GM12878 (cell line): ENCODE measurements around the gene RNPEP. TPM values are rescaled to one million over a fixed set of nuclear protein-coding genes. Genes with fewer than 3 reads are reported as not detected.

Experiments used
- ATAC-seq: fragments of 200-7000 bp; cut with Tn5 transposase; 3 replicates; pipeline ENCODE4 v1.9.1; 2020; ENCODE audit warnings: mild to moderate bottlenecking, moderate library complexity
- BruUV-seq: library from RNA; stranded (reverse); fragments of 400-500 nt; replicated peaks from 2 replicates; lab custom pipeline; 2021; lab: Mats Ljungman, UMichigan
- CTCF ChIA-PET: fragments of 300-600 bp; sonication (Branson Sonifier 250); formaldehyde crosslinking; extraction: SDS; loops from one replicate; lab custom pipeline; 2021; ENCODE audit warnings: inconsistent platforms; lab: Yijun Ruan, JAX
- POLR2A ChIA-PET: fragments of 350-600 bp; formaldehyde crosslinking; extraction: SDS; loops from one replicate; lab custom pipeline; 2021; ENCODE audit warnings: inconsistent platforms; lab: Charles Lee
- RAD21 ChIA-PET: fragments of 300-600 bp; sonication (Branson Sonifier 250); formaldehyde crosslinking; loops from one replicate; lab custom pipeline; 2023; ENCODE audit warnings: antibody characterized with exemption; ENCODE audit not compliant: unreplicated experiment; lab: Charles Lee
- SMC1A ChIA-PET: fragments of 300-600 bp; sonication (Branson Sonifier 250); formaldehyde crosslinking; loops from one replicate; lab custom pipeline; 2023; ENCODE audit not compliant: unreplicated experiment, uncharacterized antibody; lab: Charles Lee
- DNase-seq: peaks from one replicate; pipeline ENCODE4 v3.0.0-alpha.2; 2011; ENCODE audit warnings: low read depth, low spot score
- FAIRE-seq: peaks from 3 replicates; lab custom pipeline; 2011; peaks lifted over from hg19 to GRCh38; lab: Jason Lieb, UNC
- H2AFZ ChIP-seq: 2 replicates; pipeline ENCODE4 v1.6.0; 2011; ENCODE audit warnings: low read depth, low read length, control low read depth; ENCODE audit not compliant: control insufficient read depth
- H3K27ac ChIP-seq: 2 replicates; pipeline ENCODE4 v1.5.1; 2011; ENCODE audit warnings: control low read depth; ENCODE audit not compliant: control insufficient read depth, insufficient read depth
- H3K27me3 ChIP-seq, 2 experiments: replicated peaks in 1 of 2; 2 replicates each; pipeline versions ENCODE4 v1.6.0 to v1.6.1; 2011; ENCODE audit warnings: low read length in 1 of 2; ENCODE audit not compliant: control insufficient read depth in 2 of 2, insufficient read depth in 2 of 2
- H3K36me3 ChIP-seq, 2 experiments: 2 replicates each; pipeline ENCODE4 v1.5.1; 2011; ENCODE audit warnings: low read length in 1 of 2; ENCODE audit not compliant: control insufficient read depth in 2 of 2, insufficient read depth in 2 of 2
- H3K4me1 ChIP-seq: 2 replicates; pipeline ENCODE4 v1.6.1; 2011; ENCODE audit warnings: mild to moderate bottlenecking, low read length, moderate library complexity, mixed read lengths; ENCODE audit not compliant: control insufficient read depth, insufficient read depth
- H3K4me2 ChIP-seq: 2 replicates; pipeline ENCODE4 v1.6.0; 2011; ENCODE audit warnings: control low read depth; ENCODE audit not compliant: control insufficient read depth, insufficient read depth
- H3K4me3 ChIP-seq: fragments of 200-600 bp; sonication (generic); 2 replicates; pipeline ENCODE4 v1.5.1; 2016
- H3K79me2 ChIP-seq: 2 replicates; pipeline ENCODE4 v1.6.0; 2011; ENCODE audit warnings: low read length; ENCODE audit not compliant: control insufficient read depth, insufficient read depth
- H3K9ac ChIP-seq: 2 replicates; pipeline ENCODE4 v1.8.0; 2011; ENCODE audit warnings: low read length, control low read depth, mixed read lengths; ENCODE audit not compliant: control insufficient read depth, insufficient read depth
- H3K9me3 ChIP-seq: replicated peaks from 3 replicates; pipeline ENCODE4 v1.5.1; 2011; ENCODE audit warnings: mild to moderate bottlenecking, low read length; ENCODE audit not compliant: control insufficient read depth, insufficient read depth
- H4K20me1 ChIP-seq: 2 replicates; pipeline ENCODE4 v1.6.0; 2011; ENCODE audit not compliant: control insufficient read depth, insufficient read depth
- ASH2L ChIP-seq: fragments of 300-600, 200-600 bp; sonication (generic); IDR thresholded peaks from 2 replicates; pipeline ENCODE4 v1.6.1; 2017; ENCODE audit warnings: low read depth, mild to moderate bottlenecking, borderline replicate concordance
- BCL11A ChIP-seq: IDR thresholded peaks from 2 replicates; pipeline ENCODE4 v1.6.1; 2011; ENCODE audit warnings: low read depth, low read length
- BRCA1 ChIP-seq: IDR thresholded peaks from 2 replicates; pipeline ENCODE4 v1.6.1; 2011; ENCODE audit warnings: low read depth, low read length, improper control_type of control experiment
- MEF2B ChIP-seq: fragments of 450-650 bp; IDR thresholded peaks from 2 replicates; pipeline ENCODE4 v1.6.1; 2018; ENCODE audit warnings: mild to moderate bottlenecking, moderate library complexity; ENCODE audit not compliant: partially characterized antibody, poor library complexity, severe bottlenecking
- NR2C2 ChIP-seq: IDR thresholded peaks from 2 replicates; pipeline ENCODE4 v1.6.1; 2011; ENCODE audit warnings: borderline replicate concordance, low read depth; ENCODE audit not compliant: control insufficient read depth, insufficient read length
- PML ChIP-seq: IDR thresholded peaks from 2 replicates; pipeline ENCODE4 v1.6.1; 2012; ENCODE audit warnings: low read length, inconsistent platforms
- WGBS: methylation state at CpG from one replicate; pipeline ENCODE4 v1.1.6; 2016; ENCODE audit warnings: low lambda C conversion rate; ENCODE audit not compliant: insufficient replicate concordance, insufficient coverage; ENCODE audit errors: missing lambda C conversion rate; 5-methylcytosine and 5-hydroxymethylcytosine counted together
- in situ Hi-C: fragments of 300-500 bp; cut with MboI; formaldehyde crosslinking; loops from 9 replicates; pipeline ENCODE4 v1.14.3; 2018; ENCODE audit warnings: mixed read lengths
- intact Hi-C: fragments of 100-400 bp; cut with micrococcal nuclease; formaldehyde crosslinking; loops from one replicate; pipeline ENCODE4 v1.14.2; 2022; ENCODE audit not compliant: unreplicated experiment
- polyA plus RNA-seq, 11 experiments: library from polyadenylated mRNA; depleted of rRNA in 4 of 11; unstranded in 6 of 11; stranded (reverse) in 5 of 11; fragments of >200 nt; fragmentation: Nextera tagmentation in 4 of 11; fragmentation: Illumina TruSeq in 1 of 11; extraction: Ambion mirVana in 4 of 11; extraction: Trizol in 1 of 11; gene quantifications; 1 replicate in 1 of 11; 2 replicates in 10 of 11; pipeline versions ENCODE4 v1.2.1 to v1.2.3, GENCODE V29; 2011 to 2016; ENCODE audit warnings: inconsistent platforms in 2 of 11, missing spikeins in 2 of 11, low read depth in 1 of 11
- total RNA-seq, 4 experiments: library from RNA; depleted of rRNA in 3 of 4; stranded (reverse); fragments of >200 nt in 3 of 4; fragmentation: Illumina TruSeq in 1 of 4; extraction: Trizol in 1 of 4; gene quantifications; 2 replicates each; pipeline versions ENCODE4 v1.2.1 to v1.2.3, GENCODE V29; 2013 to 2021
- TF ChIP-seq, protein P1 (sequence below): fragments of 450-650 bp; IDR thresholded peaks from 2 replicates; pipeline ENCODE4 v1.6.1; 2018; ENCODE audit warnings: mild to moderate bottlenecking, low read depth, moderate library complexity; ENCODE audit not compliant: partially characterized antibody
- TF ChIP-seq, protein P2 (sequence below): fragments of 450-650 bp; IDR thresholded peaks from 2 replicates; pipeline ENCODE4 v1.6.1; 2017; ENCODE audit warnings: mild to moderate bottlenecking, low read depth, inconsistent platforms; ENCODE audit not compliant: poor library complexity, severe bottlenecking
- TF ChIP-seq, protein P3 (sequence below): fragments of 450-650 bp; IDR thresholded peaks from 2 replicates; pipeline ENCODE4 v1.6.1; 2018; ENCODE audit warnings: borderline replicate concordance, mild to moderate bottlenecking; ENCODE audit not compliant: partially characterized antibody

The RNPEP gene
- total and polyA plus RNA-seq, 10 of the 15 experiments (the other 5 are each of a cell fraction or from before 2014, with no cell fraction given), result 18.3 to 68.2 (median 44.6) TPM

DNA sequence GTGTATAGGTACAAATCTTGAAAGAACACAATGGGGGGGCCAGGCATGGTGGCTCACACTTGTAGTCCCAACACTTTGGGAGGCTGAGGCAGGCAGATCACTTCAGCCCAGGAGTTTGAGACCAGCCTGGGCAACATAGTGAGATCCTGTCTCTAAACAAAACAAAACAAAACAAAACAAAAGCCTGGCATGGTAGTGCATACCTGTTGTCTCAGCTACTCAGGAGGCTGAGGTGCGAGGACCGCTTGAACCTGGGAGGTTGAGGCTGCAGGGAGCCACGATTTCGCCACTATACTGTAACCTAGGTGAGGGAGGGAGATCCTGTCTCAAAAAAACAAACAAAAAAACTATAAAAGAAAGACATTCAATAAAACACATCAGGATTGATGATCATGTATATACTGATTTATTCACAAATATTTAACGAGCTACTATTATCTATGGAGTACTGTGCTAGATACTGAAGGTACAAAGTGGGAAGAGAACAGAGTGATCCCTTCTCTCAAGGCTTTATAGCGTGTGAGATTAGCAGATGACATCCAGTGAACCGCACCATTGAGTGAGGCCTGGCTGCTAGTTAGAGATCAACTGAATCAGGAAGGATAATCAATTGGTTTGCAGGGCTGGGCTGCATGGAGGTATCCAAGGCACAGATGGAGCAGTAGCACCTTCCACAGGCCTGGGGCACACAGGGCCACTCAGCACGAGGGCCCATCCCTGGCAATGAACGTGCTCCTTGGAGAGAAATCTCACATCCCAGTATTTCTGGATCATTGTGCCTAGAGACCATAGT, 54.3 kb downstream of the RNPEP start (continued):
- TF ChIP-seq, protein P1, sequence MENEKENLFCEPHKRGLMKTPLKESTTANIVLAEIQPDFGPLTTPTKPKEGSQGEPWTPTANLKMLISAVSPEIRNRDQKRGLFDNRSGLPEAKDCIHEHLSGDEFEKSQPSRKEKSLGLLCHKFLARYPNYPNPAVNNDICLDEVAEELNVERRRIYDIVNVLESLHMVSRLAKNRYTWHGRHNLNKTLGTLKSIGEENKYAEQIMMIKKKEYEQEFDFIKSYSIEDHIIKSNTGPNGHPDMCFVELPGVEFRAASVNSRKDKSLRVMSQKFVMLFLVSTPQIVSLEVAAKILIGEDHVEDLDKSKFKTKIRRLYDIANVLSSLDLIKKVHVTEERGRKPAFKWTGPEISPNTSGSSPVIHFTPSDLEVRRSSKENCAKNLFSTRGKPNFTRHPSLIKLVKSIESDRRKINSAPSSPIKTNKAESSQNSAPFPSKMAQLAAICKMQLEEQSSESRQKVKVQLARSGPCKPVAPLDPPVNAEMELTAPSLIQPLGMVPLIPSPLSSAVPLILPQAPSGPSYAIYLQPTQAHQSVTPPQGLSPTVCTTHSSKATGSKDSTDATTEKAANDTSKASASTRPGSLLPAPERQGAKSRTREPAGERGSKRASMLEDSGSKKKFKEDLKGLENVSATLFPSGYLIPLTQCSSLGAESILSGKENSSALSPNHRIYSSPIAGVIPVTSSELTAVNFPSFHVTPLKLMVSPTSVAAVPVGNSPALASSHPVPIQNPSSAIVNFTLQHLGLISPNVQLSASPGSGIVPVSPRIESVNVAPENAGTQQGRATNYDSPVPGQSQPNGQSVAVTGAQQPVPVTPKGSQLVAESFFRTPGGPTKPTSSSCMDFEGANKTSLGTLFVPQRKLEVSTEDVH, result no peak
- TF ChIP-seq NR2C2 (no peak), PML (no peak), BRCA1 (no peak)

DNA sequence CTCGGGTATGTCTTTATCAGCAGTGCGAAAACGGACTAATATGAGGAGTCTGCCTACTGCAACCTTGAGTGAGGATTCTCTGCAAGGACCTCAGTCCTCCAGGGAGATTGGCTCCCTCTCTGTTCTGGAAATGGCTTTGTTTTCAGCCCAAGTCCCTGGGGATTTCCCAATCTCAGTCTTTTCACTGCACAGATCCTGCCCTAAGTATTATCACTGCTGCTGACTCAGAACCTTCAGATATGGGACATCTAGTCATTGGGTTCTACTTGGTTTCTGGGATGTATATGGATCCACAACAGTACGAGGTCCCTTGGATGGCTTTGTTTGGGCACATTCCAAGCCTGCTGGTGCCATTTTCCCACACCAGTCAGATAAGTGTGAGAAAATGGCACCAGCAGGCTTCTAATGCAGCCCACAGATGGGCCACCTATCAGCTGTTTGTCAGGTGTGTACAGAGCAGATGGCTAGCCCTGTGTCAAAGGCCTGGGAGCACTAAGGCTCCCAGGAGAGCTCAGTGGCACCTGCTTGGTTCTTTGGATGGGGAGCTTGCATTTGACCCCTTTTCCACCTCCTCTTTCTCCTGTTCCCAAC, 55.4 kb downstream of the RNPEP start:
- ChIA-PET SMC1A (interaction anchor here (1.3 kb wide), 1 partner anchor 142 kb away, joined by 3 read pairs; no protein-coding TSS in a partner anchor), RAD21 (interaction anchor here (1.1 kb wide), 1 partner anchor 11 kb away, joined by 3 read pairs; no protein-coding TSS in a partner anchor), POLR2A (no interaction called here), CTCF (interaction anchor here (0.9 to 1.2 kb wide), 2 partner anchors 27 to 81 kb away, joined by 3 to 4 read pairs; partner anchors contain the start of gene ELF3)
- no peak overlapping the region for H3K9ac ChIP-seq
- in situ Hi-C loops (no loop called here), intact Hi-C loops (no loop called here)
- TF ChIP-seq, protein P2, sequence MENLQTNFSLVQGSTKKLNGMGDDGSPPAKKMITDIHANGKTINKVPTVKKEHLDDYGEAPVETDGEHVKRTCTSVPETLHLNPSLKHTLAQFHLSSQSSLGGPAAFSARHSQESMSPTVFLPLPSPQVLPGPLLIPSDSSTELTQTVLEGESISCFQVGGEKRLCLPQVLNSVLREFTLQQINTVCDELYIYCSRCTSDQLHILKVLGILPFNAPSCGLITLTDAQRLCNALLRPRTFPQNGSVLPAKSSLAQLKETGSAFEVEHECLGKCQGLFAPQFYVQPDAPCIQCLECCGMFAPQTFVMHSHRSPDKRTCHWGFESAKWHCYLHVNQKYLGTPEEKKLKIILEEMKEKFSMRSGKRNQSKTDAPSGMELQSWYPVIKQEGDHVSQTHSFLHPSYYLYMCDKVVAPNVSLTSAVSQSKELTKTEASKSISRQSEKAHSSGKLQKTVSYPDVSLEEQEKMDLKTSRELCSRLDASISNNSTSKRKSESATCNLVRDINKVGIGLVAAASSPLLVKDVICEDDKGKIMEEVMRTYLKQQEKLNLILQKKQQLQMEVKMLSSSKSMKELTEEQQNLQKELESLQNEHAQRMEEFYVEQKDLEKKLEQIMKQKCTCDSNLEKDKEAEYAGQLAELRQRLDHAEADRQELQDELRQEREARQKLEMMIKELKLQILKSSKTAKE, result no peak
- no peak for TF ChIP-seq ASH2L
- TF ChIP-seq, protein P3, sequence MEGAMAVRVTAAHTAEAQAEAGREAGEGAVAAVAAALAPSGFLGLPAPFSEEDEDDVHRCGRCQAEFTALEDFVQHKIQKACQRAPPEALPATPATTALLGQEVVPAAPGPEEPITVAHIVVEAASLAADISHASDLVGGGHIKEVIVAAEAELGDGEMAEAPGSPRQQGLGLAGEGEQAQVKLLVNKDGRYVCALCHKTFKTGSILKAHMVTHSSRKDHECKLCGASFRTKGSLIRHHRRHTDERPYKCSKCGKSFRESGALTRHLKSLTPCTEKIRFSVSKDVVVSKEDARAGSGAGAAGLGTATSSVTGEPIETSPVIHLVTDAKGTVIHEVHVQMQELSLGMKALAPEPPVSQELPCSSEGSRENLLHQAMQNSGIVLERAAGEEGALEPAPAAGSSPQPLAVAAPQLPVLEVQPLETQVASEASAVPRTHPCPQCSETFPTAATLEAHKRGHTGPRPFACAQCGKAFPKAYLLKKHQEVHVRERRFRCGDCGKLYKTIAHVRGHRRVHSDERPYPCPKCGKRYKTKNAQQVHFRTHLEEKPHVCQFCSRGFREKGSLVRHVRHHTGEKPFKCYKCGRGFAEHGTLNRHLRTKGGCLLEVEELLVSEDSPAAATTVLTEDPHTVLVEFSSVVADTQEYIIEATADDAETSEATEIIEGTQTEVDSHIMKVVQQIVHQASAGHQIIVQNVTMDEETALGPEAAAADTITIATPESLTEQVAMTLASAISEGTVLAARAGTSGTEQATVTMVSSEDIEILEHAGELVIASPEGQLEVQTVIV, result no peak
- no peak for TF ChIP-seq BCL11A
- peak; percentile 27 for TF ChIP-seq MEF2B
- no peaks in the 10 kb centered on the region for H3K79me2 ChIP-seq
- H2AFZ ChIP-seq, result no peak overlapping the region
- H3K27me3 ChIP-seq, result no peaks in the 10 kb centered on the region
- no peaks in the 10 kb centered on the region for H4K20me1 ChIP-seq
- no peak for ATAC-seq
- no peaks in the 10 kb centered on the region; the same call in 2 of the 3 replicates for H3K9me3 ChIP-seq
- 56% methylated on average over 4 of the region's 4 CpGs for WGBS
- DNase-seq, result no peak
- H3K4me2 ChIP-seq, result no peak overlapping the region
- no peak for FAIRE-seq
- H3K4me1 ChIP-seq, result peaks cover 13% of the 10 kb centered on the region
- no peak overlapping the region for H3K27ac ChIP-seq
- no peaks in the 10 kb centered on the region for H3K36me3 ChIP-seq
- no peak overlapping the region for H3K4me3 ChIP-seq
- BruUV-seq, result no TSS peak
